HEK293 (cell line): ENCODE data around the gene ETV7.

ENCODE experiments used
- CTCF ChIA-PET: fragments of 350-600 bp; formaldehyde crosslinking; extraction: SDS; loops from one replicate; lab custom pipeline; 2021; ENCODE audit warnings: antibody characterized with exemption; lab: Yijun Ruan, JAX
- POLR2A ChIA-PET: fragments of 300-600 bp; formaldehyde crosslinking; extraction: SDS; loops from one replicate; lab custom pipeline; 2020; ENCODE audit warnings: antibody characterized with exemption, inconsistent platforms; lab: Yijun Ruan, JAX
- H3K27ac ChIP-seq: fragments of 200-500 bp; sonication (Bioruptor generic); 2 replicates; pipeline ENCODE4 v1.5.1; 2014; ENCODE audit warnings: low read depth, low read length, control low read depth, inconsistent platforms; ENCODE audit errors: extremely low read depth
- H3K36me3 ChIP-seq, 2 experiments: fragments of 200-500 bp in 1 of 2; sonication (Bioruptor generic) in 1 of 2; 1 replicate in 1 of 2; 2 replicates in 1 of 2; pipeline ENCODE4 v1.5.1; 2014 to 2017; ENCODE audit warnings: inconsistent platforms in 2 of 2, low read length in 2 of 2; ENCODE audit not compliant: control insufficient read depth in 2 of 2, insufficient read depth in 1 of 2
- H3K4me1 ChIP-seq: fragments of 200-500 bp; sonication (Bioruptor generic); 2 replicates; pipeline ENCODE4 v1.5.1; 2014; ENCODE audit warnings: mild to moderate bottlenecking, low read length, inconsistent platforms; ENCODE audit not compliant: control insufficient read depth, insufficient read depth
- H3K4me3 ChIP-seq: 2 replicates; pipeline ENCODE4 v1.5.1; 2011; ENCODE audit warnings: low read depth, mild to moderate bottlenecking, control low read depth, low read length, moderate library complexity
- H3K9me3 ChIP-seq: fragments of 200-500 bp; sonication (Bioruptor generic); 2 replicates; pipeline ENCODE4 v1.5.1; 2014; ENCODE audit warnings: low read depth, low read length, inconsistent platforms; ENCODE audit not compliant: control insufficient read depth, insufficient read depth
- EGR2 ChIP-seq: fragments of 450-650 bp; formaldehyde crosslinking; IDR thresholded peaks from 2 replicates; pipeline ENCODE4 v1.5.1; 2016; ENCODE audit warnings: low read depth, missing biosample characterization, missing genetic modification characterization
- FEZF1 ChIP-seq: fragments of 450-650 bp; formaldehyde crosslinking; IDR thresholded peaks from 2 replicates; pipeline ENCODE4 v1.5.1; 2016; ENCODE audit warnings: missing biosample characterization, missing genetic modification characterization
- KLF1 ChIP-seq: fragments of 450-650 bp; formaldehyde crosslinking; IDR thresholded peaks from 2 replicates; pipeline ENCODE4 v1.5.1; 2016; ENCODE audit warnings: missing biosample characterization, missing genetic modification characterization
- KLF9 ChIP-seq: fragments of 450-650 bp; formaldehyde crosslinking; IDR thresholded peaks from 2 replicates; pipeline ENCODE4 v1.5.1; 2016; ENCODE audit warnings: missing biosample characterization, missing genetic modification characterization, low read depth
- OVOL3 ChIP-seq: fragments of 450-650 bp; formaldehyde crosslinking; IDR thresholded peaks from 2 replicates; pipeline ENCODE4 v1.5.1; 2016; ENCODE audit warnings: missing biosample characterization, missing genetic modification characterization
- SCRT1 ChIP-seq: fragments of 450-650 bp; formaldehyde crosslinking; IDR thresholded peaks from 2 replicates; pipeline ENCODE4 v1.5.1; 2016; ENCODE audit warnings: missing biosample characterization, missing genetic modification characterization, borderline replicate concordance
- SETDB1 ChIP-seq: IDR thresholded peaks from one replicate; pipeline ENCODE4 v1.6.1; 2017; ENCODE audit warnings: mild to moderate bottlenecking, low read length, moderate library complexity, mixed read lengths; ENCODE audit not compliant: insufficient read length
- TCF7L2 ChIP-seq: IDR thresholded peaks from 2 replicates; pipeline ENCODE4 v1.6.1; 2011; ENCODE audit warnings: low read depth, mild to moderate bottlenecking, inconsistent platforms, low read length, moderate library complexity, borderline replicate concordance
- TRIM28 ChIP-seq: IDR thresholded peaks from 2 replicates; pipeline ENCODE4 v1.6.1; 2011; ENCODE audit warnings: low read length, control low read depth, borderline replicate concordance
- ZBTB1 ChIP-seq: fragments of 450-650 bp; formaldehyde crosslinking; IDR thresholded peaks from 2 replicates; pipeline ENCODE4 v1.5.1; 2016; ENCODE audit warnings: missing biosample characterization, missing genetic modification characterization
- ZBTB21 ChIP-seq: fragments of 450-650 bp; formaldehyde crosslinking; IDR thresholded peaks from 2 replicates; pipeline ENCODE4 v1.5.1; 2017; ENCODE audit warnings: missing biosample characterization, missing genetic modification characterization
- ZNF112 ChIP-seq: fragments of 450-650 bp; formaldehyde crosslinking; IDR thresholded peaks from 2 replicates; pipeline ENCODE4 v1.5.0; 2017; ENCODE audit warnings: missing biosample characterization, missing genetic modification characterization
- ZNF223 ChIP-seq: fragments of 450-650 bp; formaldehyde crosslinking; IDR thresholded peaks from 2 replicates; pipeline ENCODE4 v1.5.1; 2016; ENCODE audit warnings: missing biosample characterization, missing genetic modification characterization
- ZNF426 ChIP-seq: fragments of 450-650 bp; formaldehyde crosslinking; IDR thresholded peaks from 2 replicates; pipeline ENCODE4 v1.5.1; 2017; ENCODE audit warnings: missing biosample characterization, missing genetic modification characterization, mild to moderate bottlenecking, inconsistent platforms, moderate library complexity
- ZNF510 ChIP-seq: fragments of 450-650 bp; formaldehyde crosslinking; IDR thresholded peaks from 2 replicates; pipeline ENCODE4 v1.5.1; 2018; ENCODE audit warnings: mild to moderate bottlenecking, missing genetic modification characterization, missing biosample characterization; ENCODE audit not compliant: insufficient replicate concordance
- ZNF549 ChIP-seq: fragments of 450-650 bp; IDR thresholded peaks from 2 replicates; pipeline ENCODE4 v1.5.1; 2018; ENCODE audit warnings: missing biosample characterization, missing genetic modification characterization, mild to moderate bottlenecking, inconsistent platforms, moderate library complexity
- ZNF558 ChIP-seq: fragments of 450-650 bp; formaldehyde crosslinking; IDR thresholded peaks from 2 replicates; pipeline ENCODE4 v1.5.1; 2016; ENCODE audit warnings: missing biosample characterization, missing genetic modification characterization
- ZNF561 ChIP-seq: fragments of 450-650 bp; IDR thresholded peaks from 2 replicates; pipeline ENCODE4 v1.5.1; 2018; ENCODE audit warnings: missing biosample characterization, missing genetic modification characterization, borderline replicate concordance
- ZNF600 ChIP-seq: fragments of 450-650 bp; formaldehyde crosslinking; IDR thresholded peaks from 2 replicates; pipeline ENCODE4 v1.5.1; 2016; ENCODE audit warnings: missing biosample characterization, missing genetic modification characterization
- ZNF629 ChIP-seq: fragments of 450-650 bp; formaldehyde crosslinking; IDR thresholded peaks from 2 replicates; pipeline ENCODE4 v1.5.1; 2017; ENCODE audit warnings: missing biosample characterization, missing genetic modification characterization
- ZNF768 ChIP-seq: fragments of 450-650 bp; formaldehyde crosslinking; IDR thresholded peaks from 2 replicates; pipeline ENCODE4 v1.5.1; 2018; ENCODE audit warnings: missing biosample characterization, mild to moderate bottlenecking, missing genetic modification characterization
- ZNF791 ChIP-seq: fragments of 450-650 bp; formaldehyde crosslinking; IDR thresholded peaks from 2 replicates; pipeline ENCODE4 v1.5.1; 2016; ENCODE audit warnings: missing biosample characterization, missing genetic modification characterization
- ZNF792 ChIP-seq: fragments of 450-650 bp; formaldehyde crosslinking; IDR thresholded peaks from 2 replicates; pipeline ENCODE4 v1.5.1; 2016; ENCODE audit warnings: missing biosample characterization, missing genetic modification characterization
- ZXDB ChIP-seq: fragments of 450-650 bp; formaldehyde crosslinking; IDR thresholded peaks from 2 replicates; pipeline ENCODE4 v1.5.1; 2016; ENCODE audit warnings: missing biosample characterization, missing genetic modification characterization
- TF ChIP-seq, protein P1 (sequence below): fragments of 450-650 bp; formaldehyde crosslinking; IDR thresholded peaks from 2 replicates; pipeline ENCODE4 v1.5.1; 2016; ENCODE audit warnings: missing biosample characterization, missing genetic modification characterization, low read depth
- TF ChIP-seq, protein P2 (sequence below): sonication (generic); formaldehyde crosslinking; IDR thresholded peaks from 2 replicates; pipeline ENCODE4 v1.8.1; 2022; ENCODE audit warnings: mild to moderate bottlenecking, moderate library complexity, missing genetic modification reagents

The ETV7 gene

GRCh38 chr6:36334832-36335459 lies 52.5 kb downstream of the ETV7 start (continued):
- TF ChIP-seq, protein P1, sequence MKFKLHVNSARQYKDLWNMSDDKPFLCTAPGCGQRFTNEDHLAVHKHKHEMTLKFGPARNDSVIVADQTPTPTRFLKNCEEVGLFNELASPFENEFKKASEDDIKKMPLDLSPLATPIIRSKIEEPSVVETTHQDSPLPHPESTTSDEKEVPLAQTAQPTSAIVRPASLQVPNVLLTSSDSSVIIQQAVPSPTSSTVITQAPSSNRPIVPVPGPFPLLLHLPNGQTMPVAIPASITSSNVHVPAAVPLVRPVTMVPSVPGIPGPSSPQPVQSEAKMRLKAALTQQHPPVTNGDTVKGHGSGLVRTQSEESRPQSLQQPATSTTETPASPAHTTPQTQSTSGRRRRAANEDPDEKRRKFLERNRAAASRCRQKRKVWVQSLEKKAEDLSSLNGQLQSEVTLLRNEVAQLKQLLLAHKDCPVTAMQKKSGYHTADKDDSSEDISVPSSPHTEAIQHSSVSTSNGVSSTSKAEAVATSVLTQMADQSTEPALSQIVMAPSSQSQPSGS, result peak; percentile 76; the same call in 1 of the 2 replicates
- TF ChIP-seq ZNF561 (tag by site-specific recombination) (no peak), EGR2 (tag by site-specific recombination) (no peak), ZNF223 (tag by site-specific recombination) (no peak), ZNF791 (tag by site-specific recombination) (no peak), ZXDB (no peak), ZNF510 (tag by site-specific recombination) (no peak), ZNF792 (no peak), ZNF558 (no peak), KLF9 (no peak), ZNF600 (tag by site-specific recombination) (peak; percentile 91), ZNF549 (tag by site-specific recombination) (no peak), FEZF1 (tag by site-specific recombination) (peak; percentile 61), SCRT1 (no peak), ZBTB21 (peak; percentile 37; the same call in 1 of the 2 replicates), ZBTB1 (tag by site-specific recombination) (no peak), SETDB1 (no peak), ZNF426 (tag by site-specific recombination) (no peak), TRIM28 (0 out of 2 replicates have a peak, but pooled peaks have one; percentile 71), ZNF629 (tag by site-specific recombination) (peak; percentile 68)
- TF ChIP-seq, protein P2, sequence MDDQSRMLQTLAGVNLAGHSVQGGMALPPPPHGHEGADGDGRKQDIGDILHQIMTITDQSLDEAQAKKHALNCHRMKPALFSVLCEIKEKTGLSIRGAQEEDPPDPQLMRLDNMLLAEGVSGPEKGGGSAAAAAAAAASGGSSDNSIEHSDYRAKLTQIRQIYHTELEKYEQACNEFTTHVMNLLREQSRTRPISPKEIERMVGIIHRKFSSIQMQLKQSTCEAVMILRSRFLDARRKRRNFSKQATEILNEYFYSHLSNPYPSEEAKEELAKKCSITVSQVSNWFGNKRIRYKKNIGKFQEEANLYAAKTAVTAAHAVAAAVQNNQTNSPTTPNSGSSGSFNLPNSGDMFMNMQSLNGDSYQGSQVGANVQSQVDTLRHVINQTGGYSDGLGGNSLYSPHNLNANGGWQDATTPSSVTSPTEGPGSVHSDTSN (CRISPR knock-in tag), result no peak

DNA sequence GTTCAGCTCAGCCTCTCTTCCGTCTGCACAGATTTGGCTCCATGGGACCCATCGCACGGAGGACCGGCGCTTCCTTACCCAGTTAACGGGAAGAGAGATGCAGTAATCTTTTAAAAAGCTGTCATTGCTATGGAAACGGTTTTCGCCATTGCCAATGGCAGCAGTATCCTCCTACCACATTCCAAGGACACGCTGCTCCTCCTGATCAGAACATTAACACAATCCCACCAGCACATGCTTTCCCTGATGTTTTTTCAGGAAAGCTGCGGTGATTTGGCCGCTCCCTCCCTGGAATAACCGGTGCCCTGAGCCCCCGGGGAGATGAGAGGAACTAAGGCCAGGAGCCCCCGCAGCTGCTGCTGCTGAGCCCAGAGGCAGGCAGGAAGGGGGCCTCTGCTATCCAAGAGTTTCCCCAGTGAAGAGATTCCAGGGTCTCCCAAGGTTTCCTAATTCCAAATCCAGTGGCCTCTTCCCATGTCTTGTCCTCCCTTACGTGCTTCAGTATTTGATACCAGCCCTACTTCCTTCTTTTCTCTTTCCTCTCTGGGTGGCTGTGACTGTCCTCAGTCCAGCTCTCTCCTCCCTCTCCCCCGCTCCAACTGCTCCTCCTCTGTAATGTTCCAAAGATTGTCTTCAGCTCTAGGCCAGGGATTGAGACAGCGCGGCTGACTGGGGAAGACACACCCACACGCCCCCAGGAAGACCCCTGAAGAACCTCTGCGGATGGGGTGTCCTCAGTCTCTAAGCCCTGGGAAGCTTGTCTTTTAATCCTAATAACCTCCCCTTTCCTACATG lies 53.3 kb downstream of the ETV7 start:
- H3K27ac ChIP-seq, result no peak overlapping the region
- CTCF ChIA-PET, result interaction anchor here (1.1 to 3.8 kb wide), 4 partner anchors 19 to 32 kb away, joined by 3 to 17 read pairs (median 9); no protein-coding TSS in a partner anchor
- POLR2A ChIA-PET, result no interaction called here
- no peak overlapping the region for H3K4me3 ChIP-seq
- TF ChIP-seq ZNF768 (tag by site-specific recombination) (no peak), TCF7L2 (no peak), OVOL3 (tag by site-specific recombination) (no peak), ZNF112 (no peak), KLF1 (tag by site-specific recombination) (no peak)
- no peaks in the 10 kb centered on the region for H3K9me3 ChIP-seq
- H3K4me1 ChIP-seq, result peaks cover 3% of the 10 kb centered on the region
- no peaks in the 10 kb centered on the region for H3K36me3 ChIP-seq
